H9 (cell line): Measurements from ENCODE around the gene PFN4. TPM values are rescaled to one million over a fixed set of nuclear protein-coding genes. Genes with fewer than 3 reads are reported as not detected.

Source experiments
- DNase-seq: peaks from one replicate; pipeline ENCODE4 v3.0.0-alpha.2; 2017
- H2AFZ ChIP-seq: one replicate; pipeline ENCODE4 v1.6.1; 2013; ENCODE audit warnings: mild to moderate bottlenecking, low read length, control low read depth, moderate library complexity
- H2AK5ac ChIP-seq: 2 replicates; pipeline ENCODE4 v1.6.1; 2013; ENCODE audit warnings: low read length, control low read depth, mixed read lengths; ENCODE audit not compliant: insufficient read length
- H2BK120ac ChIP-seq: one replicate; pipeline ENCODE4 v1.6.1; 2013; ENCODE audit warnings: low read depth, mild to moderate bottlenecking, low read length, control low read depth, inconsistent platforms; ENCODE audit not compliant: poor library complexity, severe bottlenecking
- H2BK12ac ChIP-seq: 2 replicates; pipeline ENCODE4 v1.6.1; 2013; ENCODE audit warnings: low read length, control low read depth, mixed read lengths, low read depth; ENCODE audit not compliant: insufficient read length
- H2BK15ac ChIP-seq: 2 replicates; pipeline ENCODE4 v1.6.1; 2013; ENCODE audit warnings: low read depth, low read length, control low read depth
- H2BK20ac ChIP-seq: one replicate; pipeline ENCODE4 v1.6.1; 2013; ENCODE audit warnings: low read depth, mild to moderate bottlenecking, low read length, control low read depth, inconsistent platforms; ENCODE audit not compliant: poor library complexity, severe bottlenecking
- H2BK5ac ChIP-seq: 2 replicates; pipeline ENCODE4 v1.6.1; 2013; ENCODE audit warnings: low read length, control low read depth, mixed read lengths; ENCODE audit not compliant: insufficient read length
- H3K14ac ChIP-seq: 2 replicates; pipeline ENCODE4 v1.6.1; 2013; ENCODE audit warnings: low read length, control low read depth; ENCODE audit not compliant: insufficient read depth
- H3K18ac ChIP-seq: 2 replicates; pipeline ENCODE4 v1.6.1; 2013; ENCODE audit warnings: low read depth, mild to moderate bottlenecking, mixed read lengths, low read length, control low read depth; ENCODE audit not compliant: insufficient read length
- H3K23ac ChIP-seq: 2 replicates; pipeline ENCODE4 v1.6.1; 2013; ENCODE audit warnings: low read length, control low read depth, mixed read lengths, low read depth; ENCODE audit not compliant: insufficient read length
- H3K23me2 ChIP-seq: 2 replicates; pipeline ENCODE4 v1.6.1; 2013; ENCODE audit warnings: low read depth, mild to moderate bottlenecking, mixed read lengths, low read length, control low read depth; ENCODE audit not compliant: insufficient read length, poor library complexity, severe bottlenecking
- H3K27ac ChIP-seq: 2 replicates; pipeline ENCODE4 v1.5.1; 2013; ENCODE audit warnings: low read length, control low read depth, mixed read lengths, low read depth; ENCODE audit not compliant: insufficient read length
- H3K27me3 ChIP-seq: 2 replicates; pipeline ENCODE4 v1.6.1; 2013; ENCODE audit warnings: low read length, control low read depth, inconsistent platforms; ENCODE audit not compliant: insufficient read depth
- H3K4ac ChIP-seq: 2 replicates; pipeline ENCODE4 v1.6.1; 2013; ENCODE audit warnings: low read depth, mild to moderate bottlenecking, control low read depth, inconsistent platforms, low read length, moderate library complexity
- H3K4me1 ChIP-seq: 2 replicates; pipeline ENCODE4 v1.6.1; 2013; ENCODE audit warnings: low read length, control low read depth, inconsistent platforms; ENCODE audit not compliant: insufficient read depth
- H3K4me2 ChIP-seq: 2 replicates; pipeline ENCODE4 v1.6.1; 2013; ENCODE audit warnings: low read length, control low read depth, mixed read lengths; ENCODE audit not compliant: insufficient read length, insufficient read depth
- H3K56ac ChIP-seq: 2 replicates; pipeline ENCODE4 v1.6.1; 2013; ENCODE audit warnings: low read depth, mild to moderate bottlenecking, mixed read lengths, low read length, control low read depth; ENCODE audit not compliant: insufficient read length
- H3K79me1 ChIP-seq: 2 replicates; pipeline ENCODE4 v1.6.1; 2013; ENCODE audit warnings: low read depth, mild to moderate bottlenecking, moderate library complexity, low read length, control low read depth, inconsistent platforms; ENCODE audit not compliant: insufficient read depth, poor library complexity, severe bottlenecking
- H3K79me2 ChIP-seq: 2 replicates; pipeline ENCODE4 v1.6.1; 2013; ENCODE audit warnings: low read length, control low read depth, inconsistent platforms; ENCODE audit not compliant: insufficient read depth
- H3K9ac ChIP-seq: 2 replicates; pipeline ENCODE4 v1.6.1; 2013; ENCODE audit warnings: low read length, control low read depth, mixed read lengths; ENCODE audit not compliant: insufficient read length; ENCODE audit errors: extremely low read depth
- H3K9me3 ChIP-seq: one replicate; pipeline ENCODE4 v1.6.1; 2013; ENCODE audit warnings: low read depth, low read length, inconsistent platforms; ENCODE audit not compliant: control insufficient read depth
- H3T11ph ChIP-seq: one replicate; pipeline ENCODE4 v1.6.1; 2013; ENCODE audit warnings: mild to moderate bottlenecking, low read length, control low read depth, inconsistent platforms
- H4K20me1 ChIP-seq: one replicate; pipeline ENCODE4 v1.6.1; 2013; ENCODE audit not compliant: control insufficient read depth, insufficient read length, insufficient read depth
- H4K5ac ChIP-seq: 2 replicates; pipeline ENCODE4 v1.6.1; 2013; ENCODE audit warnings: low read depth, mild to moderate bottlenecking, mixed read lengths, low read length, control low read depth; ENCODE audit not compliant: insufficient read length
- H4K8ac ChIP-seq: replicated peaks from 2 replicates; pipeline ENCODE4 v1.6.1; 2013; ENCODE audit warnings: low read length, control low read depth, mixed read lengths, low read depth; ENCODE audit not compliant: insufficient read length
- H4K91ac ChIP-seq: 2 replicates; pipeline ENCODE4 v1.6.1; 2013; ENCODE audit warnings: low read depth, mild to moderate bottlenecking, moderate library complexity, mixed read lengths, low read length, control low read depth; ENCODE audit not compliant: insufficient read length
- H3K27ac Mint-ChIP-seq, 3 experiments: 2 replicates in 2 of 3; 3 replicates in 1 of 3; pipeline ENCODE4 v1.8.0; 2020 to 2021; ENCODE audit warnings: mixed read lengths in 3 of 3, mild to moderate bottlenecking in 1 of 3, moderate library complexity in 1 of 3
- H3K27me3 Mint-ChIP-seq: 2 replicates; pipeline ENCODE4 v1.8.0; 2021; ENCODE audit warnings: low read depth, mild to moderate bottlenecking, moderate library complexity, mixed read lengths
- H3K36me3 Mint-ChIP-seq, 3 experiments: 2 replicates in 2 of 3; 3 replicates in 1 of 3; pipeline ENCODE4 v1.8.0; 2020 to 2021; ENCODE audit warnings: low read depth in 3 of 3, mixed read lengths in 3 of 3; ENCODE audit not compliant: insufficient read depth in 1 of 3
- H3K4me1 Mint-ChIP-seq, 2 experiments: 2 replicates each; pipeline ENCODE4 v1.8.0; 2020; ENCODE audit warnings: mixed read lengths in 2 of 2
- H3K4me3 Mint-ChIP-seq, 2 experiments: 2 replicates in 1 of 2; 3 replicates in 1 of 2; pipeline ENCODE4 v1.8.0; 2020 to 2021; ENCODE audit warnings: mild to moderate bottlenecking in 2 of 2, mixed read lengths in 2 of 2, moderate library complexity in 1 of 2
- H3K9me3 Mint-ChIP-seq, 2 experiments: 2 replicates in 1 of 2; 3 replicates in 1 of 2; pipeline ENCODE4 v1.8.0; 2020; ENCODE audit warnings: mild to moderate bottlenecking in 2 of 2, mixed read lengths in 2 of 2, moderate library complexity in 1 of 2
- total RNA-seq: library from RNA; stranded (reverse); gene quantifications from 2 replicates; pipeline ENCODE4 v1.2.1, GENCODE V29; 2021
- TF ChIP-seq, protein P1 (sequence below): fragments of 200-600 bp; sonication (generic); conservative IDR thresholded peaks from 3 replicates; pipeline ENCODE4 v1.8.0; 2021; ENCODE audit warnings: antibody characterized with exemption, mild to moderate bottlenecking

PFN4 gene
- total RNA-seq, 1 experiment from 2014 or later = not detected

DNA sequence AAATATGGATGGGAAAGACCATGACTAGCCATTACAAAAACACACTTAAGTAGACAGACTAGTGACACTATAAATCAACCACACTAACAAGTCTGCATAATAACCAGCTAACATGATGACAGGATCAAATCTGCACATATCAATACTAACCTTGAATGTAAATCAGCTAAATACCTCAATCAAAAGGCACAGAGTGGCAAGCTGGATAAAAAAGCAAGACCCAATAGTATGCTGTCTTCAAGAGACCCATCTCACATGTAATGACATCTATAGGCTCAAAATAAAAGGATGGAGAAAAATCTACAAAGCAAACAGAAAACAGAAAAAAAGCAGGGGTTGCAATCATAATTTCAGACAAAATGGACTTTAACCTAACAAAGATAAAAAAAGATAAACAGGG, 16.3 kb downstream of the PFN4 start:
- TF ChIP-seq, protein P1, sequence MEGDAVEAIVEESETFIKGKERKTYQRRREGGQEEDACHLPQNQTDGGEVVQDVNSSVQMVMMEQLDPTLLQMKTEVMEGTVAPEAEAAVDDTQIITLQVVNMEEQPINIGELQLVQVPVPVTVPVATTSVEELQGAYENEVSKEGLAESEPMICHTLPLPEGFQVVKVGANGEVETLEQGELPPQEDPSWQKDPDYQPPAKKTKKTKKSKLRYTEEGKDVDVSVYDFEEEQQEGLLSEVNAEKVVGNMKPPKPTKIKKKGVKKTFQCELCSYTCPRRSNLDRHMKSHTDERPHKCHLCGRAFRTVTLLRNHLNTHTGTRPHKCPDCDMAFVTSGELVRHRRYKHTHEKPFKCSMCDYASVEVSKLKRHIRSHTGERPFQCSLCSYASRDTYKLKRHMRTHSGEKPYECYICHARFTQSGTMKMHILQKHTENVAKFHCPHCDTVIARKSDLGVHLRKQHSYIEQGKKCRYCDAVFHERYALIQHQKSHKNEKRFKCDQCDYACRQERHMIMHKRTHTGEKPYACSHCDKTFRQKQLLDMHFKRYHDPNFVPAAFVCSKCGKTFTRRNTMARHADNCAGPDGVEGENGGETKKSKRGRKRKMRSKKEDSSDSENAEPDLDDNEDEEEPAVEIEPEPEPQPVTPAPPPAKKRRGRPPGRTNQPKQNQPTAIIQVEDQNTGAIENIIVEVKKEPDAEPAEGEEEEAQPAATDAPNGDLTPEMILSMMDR = no peak
- no peak overlapping the region for H3K18ac ChIP-seq
- no peaks in the 10 kb centered on the region for H3K9me3 ChIP-seq
- H3K9ac ChIP-seq = no peak overlapping the region
- no peak overlapping the region for H3K4ac ChIP-seq
- H2BK20ac ChIP-seq = no peak overlapping the region
- H3K36me3 Mint-ChIP-seq = peaks cover 0 to 9% (median 0%) of the 10 kb centered on the region in 3 experiments; a peak in 3 of 7 replicates
- no peaks in the 10 kb centered on the region for H3K79me1 ChIP-seq
- H3K27ac Mint-ChIP-seq = no peak overlapping the region
- H4K91ac ChIP-seq = no peak overlapping the region
- H4K8ac ChIP-seq = no peak overlapping the region
- H2AK5ac ChIP-seq = no peak overlapping the region
- no peaks in the 10 kb centered on the region for H3K79me2 ChIP-seq
- peaks cover 14 to 19% of the 10 kb centered on the region in 2 experiments; a peak in 4 of 5 replicates for H3K9me3 Mint-ChIP-seq
- H2AFZ ChIP-seq = no peak overlapping the region
- no peak overlapping the region for H2BK15ac ChIP-seq
- no peaks in the 10 kb centered on the region; the same call in 1 of the 2 replicates for H3K27me3 Mint-ChIP-seq
- H3K23ac ChIP-seq = no peak overlapping the region
- peaks cover 0 to 5% of the 10 kb centered on the region in 2 experiments; a peak in 1 of 4 replicates for H3K4me1 Mint-ChIP-seq
- no peak overlapping the region for H4K5ac ChIP-seq
- no peak overlapping the region for H3K4me3 Mint-ChIP-seq
- no peak overlapping the region for H3K27ac ChIP-seq
- H2BK12ac ChIP-seq = no peak overlapping the region
- H3K14ac ChIP-seq = no peak overlapping the region
- no peak overlapping the region for H2BK5ac ChIP-seq
- H3K27me3 ChIP-seq = no peaks in the 10 kb centered on the region
- H2BK120ac ChIP-seq = no peak overlapping the region
- H3T11ph ChIP-seq = no peak overlapping the region
- no peaks in the 10 kb centered on the region for H4K20me1 ChIP-seq
- no peaks in the 10 kb centered on the region for H3K4me1 ChIP-seq
- H3K4me2 ChIP-seq = no peak overlapping the region
- H3K23me2 ChIP-seq = no peaks in the 10 kb centered on the region
- no peak for DNase-seq
- no peak overlapping the region for H3K56ac ChIP-seq
